ENCODE results near the gene PKN1.

DNA sequence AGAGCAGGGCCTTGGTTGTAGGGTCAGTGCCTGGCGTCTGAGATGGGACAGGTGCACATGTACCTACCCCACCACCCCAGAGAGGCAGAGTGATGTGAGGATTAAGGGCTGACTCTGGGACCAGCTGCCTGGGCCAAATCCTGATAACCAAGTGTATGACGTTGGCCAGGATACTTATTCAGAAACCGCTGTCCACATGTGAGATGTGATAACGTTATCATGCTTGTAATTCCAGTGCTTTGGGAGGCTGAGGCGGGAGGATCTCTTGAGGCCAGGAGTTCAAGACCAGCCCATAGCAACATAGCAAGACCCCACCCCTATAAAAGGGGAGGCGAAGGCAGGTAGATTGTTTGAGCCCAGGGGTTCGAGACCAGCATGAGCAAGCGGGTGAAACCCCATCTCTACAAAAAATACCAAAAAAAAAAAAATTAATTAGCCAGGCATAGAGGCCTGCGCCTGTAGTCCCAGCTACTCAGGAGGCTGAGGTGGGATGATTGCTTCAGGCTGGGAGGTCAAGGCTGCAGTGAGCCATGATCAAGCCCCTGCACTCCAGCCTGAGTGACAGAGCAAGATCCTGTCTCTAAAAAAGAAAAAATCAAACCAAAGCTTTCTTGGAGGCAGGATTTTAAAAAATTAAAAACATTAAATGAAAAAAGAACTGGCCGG is 41.8 kb upstream of the PKN1 start:
- TF ChIP-seq, protein P1, sequence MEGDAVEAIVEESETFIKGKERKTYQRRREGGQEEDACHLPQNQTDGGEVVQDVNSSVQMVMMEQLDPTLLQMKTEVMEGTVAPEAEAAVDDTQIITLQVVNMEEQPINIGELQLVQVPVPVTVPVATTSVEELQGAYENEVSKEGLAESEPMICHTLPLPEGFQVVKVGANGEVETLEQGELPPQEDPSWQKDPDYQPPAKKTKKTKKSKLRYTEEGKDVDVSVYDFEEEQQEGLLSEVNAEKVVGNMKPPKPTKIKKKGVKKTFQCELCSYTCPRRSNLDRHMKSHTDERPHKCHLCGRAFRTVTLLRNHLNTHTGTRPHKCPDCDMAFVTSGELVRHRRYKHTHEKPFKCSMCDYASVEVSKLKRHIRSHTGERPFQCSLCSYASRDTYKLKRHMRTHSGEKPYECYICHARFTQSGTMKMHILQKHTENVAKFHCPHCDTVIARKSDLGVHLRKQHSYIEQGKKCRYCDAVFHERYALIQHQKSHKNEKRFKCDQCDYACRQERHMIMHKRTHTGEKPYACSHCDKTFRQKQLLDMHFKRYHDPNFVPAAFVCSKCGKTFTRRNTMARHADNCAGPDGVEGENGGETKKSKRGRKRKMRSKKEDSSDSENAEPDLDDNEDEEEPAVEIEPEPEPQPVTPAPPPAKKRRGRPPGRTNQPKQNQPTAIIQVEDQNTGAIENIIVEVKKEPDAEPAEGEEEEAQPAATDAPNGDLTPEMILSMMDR (IDR thresholded peaks at IDR 0.05; ENCODE audit: low read depth, low read length): no peak
- TF ChIP-seq POLR2A (IDR thresholded peaks at IDR 0.05; ENCODE audit: extremely low read depth, insufficient read length): no peak
